ENCODE results near the gene MEF2D. TPM values are rescaled to one million over a fixed set of nuclear protein-coding genes. Genes with fewer than 3 reads are reported as not detected.
A peak's percentile ranks its signal among the peaks of the same experiment; 100 is the strongest.

MEF2D gene
- total and polyA plus RNA-seq, 2 donors (not counting 1 experiment from before 2014, with no cell fraction given) = 65.6 to 128 TPM

DNA sequence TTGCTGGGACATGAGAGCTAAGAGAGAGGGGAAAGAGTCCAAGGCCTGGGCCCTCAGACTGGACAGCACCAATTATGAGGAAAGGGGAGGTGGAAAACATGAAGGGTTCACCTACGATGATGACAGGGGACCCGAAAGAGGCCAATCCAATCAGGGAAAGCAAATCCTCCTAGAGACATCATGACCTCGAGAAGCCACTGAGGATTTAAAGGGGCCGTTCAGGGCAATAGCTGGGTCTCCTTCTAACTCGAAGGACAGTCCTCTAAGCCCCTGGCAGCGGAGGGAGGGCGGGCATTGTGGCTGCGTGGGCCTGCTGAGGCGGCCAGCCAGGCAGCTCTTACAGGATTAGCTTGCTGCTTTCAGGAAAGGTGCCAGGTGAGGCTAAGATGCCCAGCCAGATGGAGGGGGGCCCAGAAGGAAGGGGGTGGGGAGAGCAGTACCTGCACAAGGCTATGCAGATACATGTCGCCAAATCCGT is 7.4 kb downstream of the MEF2D start:
- Mint-ChIP-seq H3K4me3 (peak overlapping the region; percentile 90), H3K9me3 (ENCODE audit: insufficient read depth) (no peaks in the 10 kb centered on the region), H3K27ac (peak overlapping the region; percentile 92), H3K4me1 (peaks cover 98% of the 10 kb centered on the region), H3K27me3 (no peaks in the 10 kb centered on the region)
- ATAC-seq (ENCODE audit: low read depth) = no peak
- POLR2A ChIA-PET = interaction anchor here (1.3 to 11.9 kb wide), 5 partner anchors 9 to 98 kb away, joined by 4 to 193 read pairs (median 10); partner anchors contain the start of genes MEF2D and NAXE
- Histone ChIP-seq H3K79me2 (ENCODE audit: control insufficient read depth, insufficient read depth, low read length) (peaks cover 100% of the 10 kb centered on the region), H3K9ac (ENCODE audit: low read length) (peak overlapping the region; percentile 59), H2AFZ (ENCODE audit: insufficient read depth, low read depth, low read length, poor library complexity, severe bottlenecking) (no peak overlapping the region), H3K27me3 (replicated peaks in 1 of 4; ENCODE audit: control extremely low read depth in 1 of 4, control insufficient read depth in 3 of 4, insufficient read depth in 4 of 4, low read length in 3 of 4) (no peaks in the 10 kb centered on the region), H4K20me1 (ENCODE audit: control insufficient read depth, insufficient read depth, low read length, poor library complexity, severe bottlenecking) (peaks cover 100% of the 10 kb centered on the region), H3K36me3 (replicated peaks in 1 of 2; ENCODE audit: control extremely low read depth in 1 of 2, control insufficient read depth in 1 of 2, extremely low read depth in 1 of 2, insufficient read depth in 2 of 2, low read length in 1 of 2) (peaks cover 0 to 19% of the 10 kb centered on the region in 2 experiments), H3K9me3 (ENCODE audit: control extremely low read depth in 1 of 3, control insufficient read depth in 2 of 3, insufficient read depth in 1 of 3, low read length in 2 of 3) (no peaks in the 10 kb centered on the region), H3K4me2 (replicated peaks; ENCODE audit: low read depth, low read length, poor library complexity, severe bottlenecking) (peak overlapping the region; percentile 79), H3K27ac (ENCODE audit: low read length in 2 of 2) (peak overlapping the region; percentile 75 to 94), H3K4me1 (ENCODE audit: control insufficient read depth in 2 of 2, insufficient read depth in 2 of 2, low read length in 2 of 2) (peaks cover 99 to 100% of the 10 kb centered on the region in 2 donors), H3K4me3 (ENCODE audit: control extremely low read depth in 1 of 5, extremely low read depth in 1 of 5, insufficient read depth in 1 of 5, low read depth in 2 of 5, low read length in 4 of 5) (peak overlapping the region in 4 of 5 experiments; percentile 8 to 53 (median 24))
- no peak for DNase-seq
- intact Hi-C loops (cut with micrococcal nuclease) = no loop called here
- CTCF ChIA-PET = interaction anchor here (0.5 to 15.5 kb wide), 7 partner anchors 7 to 221 kb away, joined by 3 to 383 read pairs (median 7); partner anchors contain the start of gene MEF2D
- WGBS (ENCODE audit: insufficient coverage) = 27% methylated on average over 10 of the region's 11 CpGs
- TF ChIP-seq, protein P1, sequence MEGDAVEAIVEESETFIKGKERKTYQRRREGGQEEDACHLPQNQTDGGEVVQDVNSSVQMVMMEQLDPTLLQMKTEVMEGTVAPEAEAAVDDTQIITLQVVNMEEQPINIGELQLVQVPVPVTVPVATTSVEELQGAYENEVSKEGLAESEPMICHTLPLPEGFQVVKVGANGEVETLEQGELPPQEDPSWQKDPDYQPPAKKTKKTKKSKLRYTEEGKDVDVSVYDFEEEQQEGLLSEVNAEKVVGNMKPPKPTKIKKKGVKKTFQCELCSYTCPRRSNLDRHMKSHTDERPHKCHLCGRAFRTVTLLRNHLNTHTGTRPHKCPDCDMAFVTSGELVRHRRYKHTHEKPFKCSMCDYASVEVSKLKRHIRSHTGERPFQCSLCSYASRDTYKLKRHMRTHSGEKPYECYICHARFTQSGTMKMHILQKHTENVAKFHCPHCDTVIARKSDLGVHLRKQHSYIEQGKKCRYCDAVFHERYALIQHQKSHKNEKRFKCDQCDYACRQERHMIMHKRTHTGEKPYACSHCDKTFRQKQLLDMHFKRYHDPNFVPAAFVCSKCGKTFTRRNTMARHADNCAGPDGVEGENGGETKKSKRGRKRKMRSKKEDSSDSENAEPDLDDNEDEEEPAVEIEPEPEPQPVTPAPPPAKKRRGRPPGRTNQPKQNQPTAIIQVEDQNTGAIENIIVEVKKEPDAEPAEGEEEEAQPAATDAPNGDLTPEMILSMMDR (IDR thresholded peaks at IDR 0.05) = no peak
- TF ChIP-seq EZH2 (IDR thresholded peaks at IDR 0.05; ENCODE audit: borderline replicate concordance, insufficient read depth, low read depth, low read length, poor library complexity, severe bottlenecking) = no peak

DNA sequence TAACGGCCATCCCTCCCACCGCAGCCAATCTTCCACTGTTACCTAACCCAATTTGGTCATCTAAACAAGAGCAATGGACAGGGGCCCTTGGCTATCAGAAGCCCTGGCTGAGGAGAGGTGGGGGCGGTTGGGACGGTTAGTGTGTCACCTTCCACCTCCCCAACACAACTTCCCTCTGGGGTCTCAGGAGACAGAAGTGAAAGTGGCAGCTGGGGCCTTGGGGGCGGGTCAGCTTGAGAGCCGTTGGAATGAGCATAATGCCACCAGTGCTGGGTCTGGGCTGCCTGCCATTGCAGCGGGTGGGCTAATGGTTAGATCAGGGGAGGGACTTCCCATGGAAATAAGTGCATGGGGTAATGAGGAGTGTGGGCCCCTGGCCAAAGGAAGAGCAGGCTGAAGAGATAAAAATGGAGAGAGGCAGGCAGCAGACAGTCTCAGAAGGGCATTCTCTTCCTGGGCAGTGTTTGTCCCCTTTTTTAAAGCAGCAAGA is 7.9 kb downstream of the MEF2D start:
- DNase-seq = peak; percentile 85

More for the DNA sequence above, 7.9 kb downstream of the MEF2D start:
- no peak overlapping the region for H2AFZ ChIP-seq (ENCODE audit: insufficient read depth, low read depth, low read length, poor library complexity, severe bottlenecking)
- ChIA-PET POLR2A (interaction anchor here (1.3 to 11.9 kb wide), 5 partner anchors 9 to 99 kb away, joined by 4 to 193 read pairs (median 10); partner anchors contain the start of genes MEF2D and NAXE), CTCF (interaction anchor here (0.5 to 15.5 kb wide), 9 partner anchors 8 to 221 kb away, joined by 3 to 383 read pairs (median 3); partner anchors contain the start of gene MEF2D)
- no peaks in the 10 kb centered on the region for H3K27me3 ChIP-seq (replicated peaks in 1 of 4; ENCODE audit: control extremely low read depth in 1 of 4, control insufficient read depth in 3 of 4, insufficient read depth in 4 of 4, low read length in 3 of 4)
- Mint-ChIP-seq H3K9me3 (ENCODE audit: insufficient read depth) (no peaks in the 10 kb centered on the region), H3K4me3 (peak overlapping the region; percentile 90), H3K4me1 (peaks cover 98% of the 10 kb centered on the region), H3K27me3 (no peaks in the 10 kb centered on the region), H3K27ac (peak overlapping the region; percentile 92)
- 0% methylated on average over 2 of the region's 7 CpGs for WGBS (ENCODE audit: insufficient coverage)
- peak overlapping the region; percentile 79 for H3K4me2 ChIP-seq (replicated peaks; ENCODE audit: low read depth, low read length, poor library complexity, severe bottlenecking)
- H3K9ac ChIP-seq (ENCODE audit: low read length) = peak overlapping the region; percentile 59
- H3K9me3 ChIP-seq (ENCODE audit: control extremely low read depth in 1 of 3, control insufficient read depth in 2 of 3, insufficient read depth in 1 of 3, low read length in 2 of 3) = no peaks in the 10 kb centered on the region
- H3K4me1 ChIP-seq (ENCODE audit: control insufficient read depth in 2 of 2, insufficient read depth in 2 of 2, low read length in 2 of 2) = peaks cover 99 to 100% of the 10 kb centered on the region in 2 donors
- H3K36me3 ChIP-seq (replicated peaks in 1 of 2; ENCODE audit: control extremely low read depth in 1 of 2, control insufficient read depth in 1 of 2, extremely low read depth in 1 of 2, insufficient read depth in 2 of 2, low read length in 1 of 2) = peaks cover 0 to 20% of the 10 kb centered on the region in 2 experiments
- peaks cover 100% of the 10 kb centered on the region for H3K79me2 ChIP-seq (ENCODE audit: control insufficient read depth, insufficient read depth, low read length)
- H4K20me1 ChIP-seq (ENCODE audit: control insufficient read depth, insufficient read depth, low read length, poor library complexity, severe bottlenecking) = peaks cover 100% of the 10 kb centered on the region
- ATAC-seq (ENCODE audit: low read depth) = peak; percentile 81
- H3K4me3 ChIP-seq (ENCODE audit: control extremely low read depth in 1 of 5, extremely low read depth in 1 of 5, insufficient read depth in 1 of 5, low read depth in 2 of 5, low read length in 4 of 5) = peak overlapping the region in 4 of 5 experiments; percentile 9 to 53 (median 34)
- intact Hi-C loops (cut with micrococcal nuclease) = loop anchor here (1.0 kb wide), 3 partner anchors 9 to 13 kb away; no protein-coding TSS in a partner anchor
- peak overlapping the region; percentile 75 to 94 for H3K27ac ChIP-seq (ENCODE audit: low read length in 2 of 2)
- no peak for TF ChIP-seq EZH2 (IDR thresholded peaks at IDR 0.05; ENCODE audit: borderline replicate concordance, insufficient read depth, low read depth, low read length, poor library complexity, severe bottlenecking)
- TF ChIP-seq, protein P1 (IDR thresholded peaks at IDR 0.05) = no peak
